Endothelial cell of umbilical vein (primary cell): ENCODE measurements around the gene P4HB.
A peak's percentile ranks its signal among the peaks of the same experiment; 100 is the strongest.

ENCODE experiments used
- EZH2 ChIP-seq: IDR thresholded peaks from 2 replicates; pipeline ENCODE4 v1.6.1; 2012; ENCODE audit warnings: borderline replicate concordance, low read depth, mild to moderate bottlenecking, moderate library complexity, low read length, inconsistent platforms; ENCODE audit not compliant: severe bottlenecking
- FOS ChIP-seq: IDR thresholded peaks from 2 replicates; pipeline ENCODE4 v1.6.1; 2011; ENCODE audit warnings: mild to moderate bottlenecking, low read length, moderate library complexity, borderline replicate concordance; ENCODE audit not compliant: insufficient read depth
- MYC ChIP-seq: IDR thresholded peaks from one replicate; pipeline ENCODE4 v1.6.1; 2011; ENCODE audit warnings: mild to moderate bottlenecking, low read depth, low read length
- POLR2A ChIP-seq: IDR thresholded peaks from 2 replicates; pipeline ENCODE4 v1.6.1; 2012; ENCODE audit warnings: low read depth, mild to moderate bottlenecking, control low read depth, low read length
- POLR2AphosphoS5 ChIP-seq: IDR thresholded peaks from 2 replicates; pipeline ENCODE4 v1.6.1; 2012; ENCODE audit warnings: low read depth, mild to moderate bottlenecking, control low read depth, low read length, moderate library complexity; ENCODE audit not compliant: insufficient read depth
- TF ChIP-seq, protein P1 (sequence below), 2 donors: IDR thresholded peaks; 1 replicate in 1 of 2; 2 replicates in 1 of 2; pipeline ENCODE4 v1.5.1; 2011; ENCODE audit warnings: low read length in 2 of 2, mild to moderate bottlenecking in 2 of 2, moderate library complexity in 2 of 2, control low read depth in 1 of 2, inconsistent platforms in 1 of 2, low read depth in 1 of 2; ENCODE audit not compliant: insufficient read depth in 1 of 2; ENCODE audit errors: extremely low read depth in 1 of 2
- TF ChIP-seq, protein P2 (sequence below): IDR thresholded peaks from 2 replicates; pipeline ENCODE4 v1.6.1; 2011; ENCODE audit not compliant: insufficient read depth, insufficient read length

DNA sequence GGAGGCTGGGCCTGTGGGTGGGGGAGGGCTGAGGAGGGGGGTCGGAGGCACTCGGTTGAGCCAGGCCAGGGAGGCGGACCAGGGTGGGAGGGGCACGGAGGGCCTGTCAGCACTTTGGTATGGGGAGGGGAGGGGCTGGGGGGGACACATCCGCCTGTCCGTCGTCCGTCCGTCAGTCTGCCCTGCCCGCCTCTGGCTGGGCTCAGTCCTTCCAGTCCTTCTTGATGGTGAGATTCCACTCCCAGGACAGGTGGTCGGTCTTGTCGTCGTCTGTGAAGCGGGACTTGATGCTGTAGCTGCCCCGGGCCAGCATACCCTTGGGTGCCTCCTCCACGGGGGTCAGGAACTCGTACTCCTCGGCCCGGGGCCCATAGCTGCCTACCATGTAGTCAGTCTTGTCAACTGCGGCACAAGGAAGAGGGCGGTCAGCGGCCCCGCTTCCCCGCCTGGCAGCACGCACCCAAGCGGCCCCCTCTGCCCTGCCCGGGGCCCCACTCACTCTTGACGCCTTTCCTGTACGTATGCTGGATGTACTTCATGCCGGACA lies 8.4 kb upstream of the P4HB start:
- TF ChIP-seq, protein P1, sequence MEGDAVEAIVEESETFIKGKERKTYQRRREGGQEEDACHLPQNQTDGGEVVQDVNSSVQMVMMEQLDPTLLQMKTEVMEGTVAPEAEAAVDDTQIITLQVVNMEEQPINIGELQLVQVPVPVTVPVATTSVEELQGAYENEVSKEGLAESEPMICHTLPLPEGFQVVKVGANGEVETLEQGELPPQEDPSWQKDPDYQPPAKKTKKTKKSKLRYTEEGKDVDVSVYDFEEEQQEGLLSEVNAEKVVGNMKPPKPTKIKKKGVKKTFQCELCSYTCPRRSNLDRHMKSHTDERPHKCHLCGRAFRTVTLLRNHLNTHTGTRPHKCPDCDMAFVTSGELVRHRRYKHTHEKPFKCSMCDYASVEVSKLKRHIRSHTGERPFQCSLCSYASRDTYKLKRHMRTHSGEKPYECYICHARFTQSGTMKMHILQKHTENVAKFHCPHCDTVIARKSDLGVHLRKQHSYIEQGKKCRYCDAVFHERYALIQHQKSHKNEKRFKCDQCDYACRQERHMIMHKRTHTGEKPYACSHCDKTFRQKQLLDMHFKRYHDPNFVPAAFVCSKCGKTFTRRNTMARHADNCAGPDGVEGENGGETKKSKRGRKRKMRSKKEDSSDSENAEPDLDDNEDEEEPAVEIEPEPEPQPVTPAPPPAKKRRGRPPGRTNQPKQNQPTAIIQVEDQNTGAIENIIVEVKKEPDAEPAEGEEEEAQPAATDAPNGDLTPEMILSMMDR (IDR thresholded peaks at IDR 0.05; ENCODE audit: extremely low read depth in 1 of 2, insufficient read depth in 1 of 2, low read depth in 1 of 2, low read length in 2 of 2): no peak
- TF ChIP-seq EZH2 (no peak), MYC (no peak), POLR2A (peak; percentile 17), FOS (no peak), POLR2AphosphoS5 (no peak)
- TF ChIP-seq, protein P2, sequence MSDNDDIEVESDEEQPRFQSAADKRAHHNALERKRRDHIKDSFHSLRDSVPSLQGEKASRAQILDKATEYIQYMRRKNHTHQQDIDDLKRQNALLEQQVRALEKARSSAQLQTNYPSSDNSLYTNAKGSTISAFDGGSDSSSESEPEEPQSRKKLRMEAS: no peak
